GM18867 (cell line): ENCODE measurements around the gene ADD2.
"Not testable (repeated sequence)": the region's sequence is repeated elsewhere in the genome, so short reads cannot be mapped to it uniquely, and the experiment has no call there.

Experiments used
- ATAC-seq: cut with Tn5 transposase; IDR thresholded peaks from one replicate; pipeline ENCODE4 v1.9.1; 2021; ENCODE audit warnings: mild to moderate bottlenecking, moderate library complexity; ENCODE audit not compliant: unreplicated experiment

Gene ADD2

GRCh38 chr2:70679259-70679658 is 88.7 kb downstream of the ADD2 start:
- ATAC-seq: no peak

- ATAC-seq: no peak
Observed at GRCh38 chr2:70678576-70679143, 89.3 kb downstream of the ADD2 start.

DNA sequence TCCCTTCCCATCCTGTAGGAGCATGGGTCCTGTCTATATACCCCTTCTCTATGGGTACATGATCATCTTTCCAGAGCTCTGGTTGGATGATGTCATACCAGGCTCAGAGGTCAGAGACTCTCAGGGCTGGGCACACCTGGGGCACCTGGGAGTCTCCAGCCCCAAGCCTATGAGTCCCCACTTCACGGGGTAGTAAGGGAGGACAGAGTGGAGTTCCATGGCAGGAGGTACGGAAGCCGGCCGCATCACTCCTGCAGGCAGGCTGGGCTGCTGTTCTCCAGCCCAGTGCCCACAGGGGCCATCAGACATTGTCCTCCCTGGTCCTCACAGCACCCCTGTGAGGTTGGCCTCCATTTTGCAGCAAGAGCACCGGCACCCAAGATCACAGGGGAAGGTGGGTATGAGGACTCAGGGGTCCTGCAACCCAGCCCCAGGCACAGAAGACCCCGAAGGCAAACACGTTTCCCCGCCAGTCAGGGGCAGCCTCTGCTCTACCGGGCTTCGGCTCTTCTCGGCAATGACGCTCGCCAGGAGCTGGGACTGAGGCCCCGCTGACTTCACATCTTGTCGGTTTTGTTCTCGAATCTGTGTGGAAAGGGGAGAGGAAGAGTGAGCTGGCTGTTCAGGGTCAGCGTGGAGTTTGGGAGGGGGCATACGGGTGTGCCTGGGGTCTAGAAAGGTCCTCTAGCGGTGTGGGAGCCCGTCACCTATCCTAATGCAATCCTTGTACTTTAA is 91.5 kb downstream of the ADD2 start:
- no peak for ATAC-seq

DNA sequence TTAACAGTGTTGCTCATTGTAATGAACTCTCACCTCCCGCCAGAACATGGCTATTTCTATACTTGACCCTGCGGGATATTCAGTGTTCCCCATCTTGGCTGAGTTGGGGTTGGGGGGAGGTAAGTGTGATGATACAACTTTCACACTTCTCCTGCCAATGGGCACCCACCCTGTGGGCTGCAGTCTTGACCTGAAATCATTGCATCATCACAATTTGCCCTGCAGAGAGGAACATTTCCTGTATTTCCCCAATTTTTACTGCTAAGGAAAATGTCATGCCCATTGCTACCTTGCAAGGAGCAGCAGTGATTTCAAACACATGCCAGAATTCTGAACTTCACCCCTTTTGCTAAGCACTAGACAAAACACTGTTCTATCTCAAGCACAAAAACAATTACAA is 92.1 kb downstream of the ADD2 start:
- no peak for ATAC-seq

- ATAC-seq: no peak
Observed at GRCh38 chr2:70674636-70675430, 93.2 kb downstream of the ADD2 start.

DNA sequence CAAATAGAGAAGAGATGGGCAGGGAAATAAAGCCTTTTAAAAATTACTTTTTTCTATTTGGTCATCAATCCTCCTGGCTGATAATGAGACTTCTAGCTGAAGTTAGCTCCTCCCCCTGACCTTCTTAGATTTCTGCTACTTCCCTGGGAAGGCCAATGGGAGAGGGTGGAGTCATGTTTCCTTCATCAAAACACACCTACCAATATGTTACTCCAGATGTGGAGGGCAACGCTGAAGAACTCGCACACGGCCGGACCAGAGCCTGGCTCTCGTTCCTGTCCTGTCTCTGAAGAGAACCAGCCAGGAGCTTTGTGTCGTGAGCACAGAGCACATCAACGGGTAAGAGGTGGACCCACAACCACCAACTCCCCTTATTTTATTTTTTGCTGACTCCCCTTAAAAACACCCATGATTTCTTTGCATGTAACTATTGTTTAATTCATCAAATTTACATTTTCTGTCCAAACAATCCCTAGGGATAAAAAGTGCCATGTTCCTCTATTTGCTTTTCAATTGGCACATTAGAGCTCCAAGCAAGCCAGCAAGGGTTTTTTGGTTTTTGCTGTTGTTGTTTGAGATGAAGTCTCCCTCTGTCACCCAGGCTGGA is 94.9 kb downstream of the ADD2 start:
- no peak for ATAC-seq

DNA sequence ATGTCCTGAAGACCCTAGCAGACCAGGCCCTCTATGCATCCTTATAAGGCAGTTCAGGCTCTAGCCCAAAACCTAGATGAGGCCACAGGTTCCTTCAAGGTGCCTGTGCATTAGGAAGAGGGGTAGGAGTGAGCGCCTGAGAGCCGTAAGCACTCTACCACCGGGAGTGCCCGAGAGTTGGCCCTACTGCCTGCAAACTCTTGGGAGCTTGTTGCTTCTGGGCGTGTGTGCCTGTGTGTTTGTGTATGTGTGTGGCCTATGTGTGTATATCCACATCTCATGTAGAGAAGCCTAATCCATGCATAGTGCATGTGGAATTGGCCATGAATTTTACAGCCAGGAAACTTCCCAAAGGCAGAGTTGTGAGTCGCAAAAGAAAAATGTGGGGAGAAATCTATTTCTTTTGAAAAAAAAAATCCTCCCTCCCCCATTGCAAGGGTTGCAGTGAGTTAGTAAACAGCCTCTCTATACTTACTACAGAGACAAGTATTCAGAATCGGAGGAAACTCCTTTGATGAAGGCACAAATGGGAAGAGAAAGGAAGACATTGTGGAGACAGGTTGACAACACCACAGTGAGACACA is 96.8 kb downstream of the ADD2 start:
- ATAC-seq: no peak

DNA sequence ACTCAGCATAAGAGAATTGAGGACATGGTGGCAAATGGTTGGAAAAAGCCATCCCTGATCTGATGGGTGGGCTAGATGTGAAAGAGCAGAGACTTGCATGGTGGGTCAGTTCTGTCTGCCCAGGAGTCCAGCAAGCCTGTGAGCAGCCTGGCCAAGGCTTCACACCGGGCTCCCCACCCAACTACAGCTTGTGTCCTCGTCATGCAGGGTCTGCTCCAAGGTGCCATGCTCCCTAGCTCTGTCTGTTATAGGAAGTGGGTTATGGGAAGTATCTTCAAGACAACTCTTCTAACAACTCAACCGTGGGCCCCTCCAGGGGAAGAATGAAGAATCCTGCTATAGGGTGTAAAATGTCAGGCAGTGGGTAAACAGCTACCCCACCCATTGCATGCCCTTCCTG is 97.4 kb downstream of the ADD2 start:
- no peak for ATAC-seq

DNA sequence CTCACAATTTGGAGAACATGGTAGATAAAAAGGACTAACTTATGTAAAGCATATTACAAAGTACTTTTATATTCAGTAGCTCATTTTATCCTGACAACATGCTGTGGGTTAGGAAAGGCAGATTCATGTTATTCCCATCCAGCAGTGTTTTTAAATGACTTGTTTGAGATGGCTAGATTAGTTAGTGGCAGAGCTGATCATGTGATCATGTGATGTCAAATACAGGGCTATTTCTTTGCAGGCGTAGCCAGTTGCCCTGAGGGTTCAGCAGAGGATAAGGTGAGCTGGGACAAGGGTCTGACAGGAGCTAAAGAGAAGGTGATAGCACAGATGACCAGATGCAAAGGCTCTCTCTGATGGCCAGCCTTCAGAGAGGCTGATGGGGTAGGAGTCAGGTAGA is 97.8 kb downstream of the ADD2 start:
- no peak for ATAC-seq

- no peak for ATAC-seq
Observed at GRCh38 chr2:70668911-70669310, 99.1 kb downstream of the ADD2 start.

DNA sequence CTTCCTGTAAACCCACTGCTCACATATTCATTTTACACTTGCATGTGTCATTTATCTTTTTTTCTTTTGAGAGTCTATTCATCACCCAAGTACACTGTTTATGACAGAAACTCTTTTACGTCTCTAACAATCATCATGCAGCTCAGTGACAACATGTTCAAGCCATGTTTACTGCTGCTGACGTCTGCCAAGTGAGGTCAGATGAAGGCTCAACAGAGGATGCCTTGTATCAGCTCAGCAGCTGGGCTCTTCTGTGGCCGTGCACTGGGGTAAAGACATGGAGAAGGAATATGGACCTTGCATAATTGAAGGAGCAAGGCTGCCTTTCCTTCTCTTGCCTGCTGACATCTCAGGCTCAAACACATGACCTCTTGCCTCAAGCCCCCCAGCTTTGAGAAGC is 99.6 kb downstream of the ADD2 start:
- no peak for ATAC-seq

GRCh38 chr2:70664525-70664924 is 103.5 kb downstream of the ADD2 start:
- no peak for ATAC-seq

- ATAC-seq: no peak
Observed at GRCh38 chr2:70663411-70663810, 104.6 kb downstream of the ADD2 start.

DNA sequence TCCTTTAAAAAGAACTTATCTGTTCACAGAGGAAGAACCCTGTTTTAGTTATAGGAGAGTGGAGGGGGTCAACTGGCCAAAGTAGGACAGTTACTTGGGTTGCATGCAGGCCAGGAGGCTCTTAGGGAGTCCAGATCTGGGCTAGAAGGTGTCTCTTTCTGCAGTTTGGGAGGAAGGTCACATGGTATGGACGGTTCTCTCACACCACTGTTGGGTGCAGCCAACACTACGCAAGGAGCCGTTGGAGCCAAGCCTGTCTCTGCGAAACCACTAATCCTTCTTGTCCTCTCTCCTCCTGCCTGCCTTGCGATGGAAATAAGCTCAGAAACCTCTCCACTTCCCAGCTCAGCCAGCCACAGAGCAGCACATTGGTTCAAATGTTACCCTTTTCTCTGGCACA is 108.4 kb downstream of the ADD2 start:
- no peak for ATAC-seq

GRCh38 chr2:70658476-70658875 is 109.5 kb downstream of the ADD2 start:
- no peak for ATAC-seq

- no peak for ATAC-seq
Observed at GRCh38 chr2:70657246-70657645, 110.8 kb downstream of the ADD2 start.

DNA sequence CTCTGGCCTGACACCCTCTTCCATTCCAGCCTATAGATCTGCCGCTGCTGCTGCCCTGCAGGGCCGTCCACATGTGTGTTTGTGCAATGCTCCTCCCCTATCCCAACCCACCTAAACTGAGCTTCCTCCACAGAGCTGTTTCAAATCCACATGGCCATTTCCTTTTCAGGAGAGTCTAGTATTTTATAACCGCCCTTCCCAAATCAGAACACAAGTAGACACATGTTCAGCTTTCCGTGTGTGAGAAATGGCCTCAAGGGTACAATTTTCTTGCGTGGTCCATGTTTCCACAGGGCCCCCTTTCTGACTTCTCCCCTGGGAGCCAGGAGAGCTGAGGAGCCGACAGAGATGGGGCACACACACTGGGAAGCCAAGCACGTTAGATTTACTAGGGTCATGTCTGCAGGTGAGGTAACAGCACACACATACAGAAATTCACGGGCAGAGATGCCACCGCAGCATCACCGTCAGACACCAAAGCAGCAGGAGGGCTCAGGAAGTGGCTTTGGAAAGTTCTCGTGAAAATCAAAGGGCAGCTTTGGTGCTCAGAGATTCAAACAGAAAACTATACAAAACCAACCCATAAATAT is 111.5 kb downstream of the ADD2 start:
- no peak for ATAC-seq

DNA sequence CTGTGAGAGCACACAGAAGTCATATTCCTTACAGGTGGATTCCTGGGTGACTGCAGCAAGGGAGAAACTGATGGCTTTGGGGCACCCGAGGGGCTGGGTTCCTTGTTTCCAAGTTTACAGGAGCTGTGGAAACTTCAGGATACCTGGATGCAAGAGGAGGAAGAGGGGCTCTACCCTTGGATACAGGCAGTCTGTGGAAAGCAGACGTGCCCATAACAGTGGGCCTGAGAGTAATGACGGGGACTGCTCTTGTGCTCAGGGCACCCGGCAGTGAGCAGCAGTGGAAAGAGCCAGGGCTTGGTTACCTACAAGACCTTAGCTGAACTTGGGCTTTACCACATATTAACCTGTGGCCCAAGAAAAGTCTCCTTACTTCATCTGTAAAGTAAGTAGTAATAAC is 112.2 kb downstream of the ADD2 start:
- ATAC-seq: no peak

GRCh38 chr2:70655211-70655610 is 112.8 kb downstream of the ADD2 start:
- not testable (repeated sequence) for ATAC-seq

GRCh38 chr2:70651727-70652126 is 116.3 kb downstream of the ADD2 start:
- no peak for ATAC-seq

DNA sequence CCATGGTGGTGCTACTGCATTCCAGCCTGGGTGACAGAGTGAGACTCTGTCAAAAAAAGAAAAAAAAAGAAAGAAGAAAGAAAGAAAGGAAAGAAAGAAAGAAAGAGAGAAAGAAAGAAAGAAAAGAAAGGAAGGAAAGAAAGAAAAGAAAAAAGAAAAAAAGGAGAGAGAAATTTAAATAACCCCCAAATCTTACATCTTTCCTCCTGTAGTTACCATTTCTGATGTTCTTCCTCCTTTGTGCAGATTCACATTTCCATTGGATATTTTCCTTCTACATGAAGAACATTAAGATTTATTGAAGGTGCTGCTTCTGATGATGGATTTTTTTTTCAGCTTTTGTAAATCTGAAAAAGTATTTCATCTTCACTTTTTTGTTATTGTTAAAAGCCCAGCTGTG is 117.0 kb downstream of the ADD2 start:
- ATAC-seq: no peak
